Measurements from ENCODE around the gene ARRDC1. TPM values are rescaled to one million over a fixed set of nuclear protein-coding genes. Genes with fewer than 3 reads are reported as not detected.

Gene ARRDC1
- 63.1 and 259 TPM in 2 replicates for total RNA-seq (2011; cell fraction: chromatin; rRNA removed; ENCODE audit: low replicate concordance)
- 190 and 191 TPM in 2 replicates for total RNA-seq (2011; cell fraction: nucleolus; rRNA removed)
- total RNA-seq (2011; cell fraction: nucleoplasm; rRNA removed): 87.1 and 99.6 TPM in 2 replicates
- 33.7 and 37.2 TPM in 2 replicates for total RNA-seq (2014; rRNA removed)
- total RNA-seq (2014; rRNA removed; fragmentation: Illumina TruSeq; extraction: Trizol): 4.1 and 5.8 TPM in 2 replicates
- 10.4 and 14.9 TPM in 2 replicates for total RNA-seq (2015; rRNA removed; fragmentation: Illumina TruSeq; extraction: Trizol)
- total RNA-seq (2021): 32.2 and 32.5 TPM in 2 replicates
- polyA plus RNA-seq (2011; rRNA removed): 24.5 and 34.0 TPM in 2 replicates
- polyA plus RNA-seq (2011; cell fraction: cytosol; rRNA removed): 36.0 and 79.6 TPM in 2 replicates
- polyA plus RNA-seq (2011; cell fraction: nucleus; rRNA removed): 220 and 374 TPM in 2 replicates
- polyA plus RNA-seq (2012): 26.1 and 37.6 TPM in 2 replicates
- 18.6 and 24.3 TPM in 2 replicates for polyA plus RNA-seq (2014; fragmentation: Illumina TruSeq; extraction: Trizol)
- under 1 TPM; 0.21 to 0.63 TPM for polyA plus RNA-seq (2014; fragmentation: Nextera tagmentation; extraction: Ambion mirVana)
- polyA plus RNA-seq (2014; rRNA removed): 45.3 and 47.0 TPM in 2 replicates
- 9.5 and 12.2 TPM in 2 replicates for polyA minus RNA-seq (2011; rRNA and poly(A)+ RNA removed)
- 14.6 and 18.9 TPM in 2 replicates for polyA minus RNA-seq (2011; cell fraction: cytosol; rRNA and poly(A)+ RNA removed)
- 40.5 and 60.7 TPM in 2 replicates for polyA minus RNA-seq (2011; cell fraction: nucleus; rRNA and poly(A)+ RNA removed)
- Bru-seq, nascent RNA: percentile 58 among the genes with signal in this experiment
- BruChase-seq, experiment 1, labeled RNA remaining after a 2-hour chase: percentile 57 among the genes with signal in this experiment
- BruChase-seq, experiment 2, labeled RNA remaining after a 6-hour chase: percentile 56 among the genes with signal in this experiment
- long read RNA-seq, experiment 1, transcript ARRDC1-201 (8 exons, 1,586 nt): major isoform, 33 of 83 reads
- long read RNA-seq, experiment 1, partial matches to known transcripts: 36 of 83 reads
- long read RNA-seq, experiment 1, other reads (novel, unspliced or antisense): 14 of 83 reads
- long read RNA-seq, experiment 2, transcript ARRDC1-201 (8 exons, 1,586 nt): major isoform, 7 of 13 reads
- long read RNA-seq, experiment 2, partial matches to known transcripts: 4 of 13 reads
- long read RNA-seq, experiment 2, other reads (novel, unspliced or antisense): 2 of 13 reads
- long read RNA-seq, experiment 3, transcript ARRDC1-201 (8 exons, 1,586 nt): major isoform, 14 of 20 reads
- long read RNA-seq, experiment 3, partial matches to known transcripts: 4 of 20 reads
- long read RNA-seq, experiment 3, other reads (novel, unspliced or antisense): 2 of 20 reads

- ATAC-seq: peak; percentile 88
- Histone ChIP-seq H3K9me3 (replicated peaks; ENCODE audit: control insufficient read depth, insufficient read depth, low read depth, low read length) (no peaks in the 10 kb centered on the region), H3K4me2 (ENCODE audit: insufficient read depth, low read length) (peak within 1 kb of the TSS; percentile 71), H3K27me3 (ENCODE audit: control insufficient read depth in 2 of 2, insufficient read depth in 2 of 2, low read length in 2 of 2) (no peaks in the 10 kb centered on the region), H3K4me1 (replicated peaks in 1 of 2; ENCODE audit: control insufficient read depth in 2 of 2, insufficient read depth in 2 of 2, low read length in 2 of 2) (peaks cover 21 to 41% of the 10 kb centered on the region in 2 experiments; a peak in 4 of 5 replicates), H3K9me1 (ENCODE audit: control insufficient read depth, insufficient read depth, low read length) (no peaks in the 10 kb centered on the region), H3K27ac (ENCODE audit: extremely low read depth, low read depth, low read length) (peak within 1 kb of the TSS; percentile 88), H3K36me3 (ENCODE audit: control insufficient read depth, insufficient read depth, low read length) (no peaks in the 10 kb centered on the region), H4K20me1 (replicated peaks; ENCODE audit: control insufficient read depth, insufficient read depth, low read length) (peaks cover 7% of the 10 kb centered on the region; the same call in 1 of the 2 replicates), H3K79me2 (ENCODE audit: control insufficient read depth, insufficient read depth, low read length) (peaks cover 16% of the 10 kb centered on the region), H2AFZ (ENCODE audit: low read depth, low read length) (peak within 1 kb of the TSS; percentile 92), H3K9ac (ENCODE audit: insufficient read depth in 1 of 2, low read depth in 2 of 2, low read length in 2 of 2) (peak within 1 kb of the TSS; percentile 79 to 96; a peak in 3 of 4 replicates), H3K4me3 (peak within 1 kb of the TSS; percentile 74)
- DNase-seq (ENCODE audit: extremely low read depth in 1 of 4, low spot score in 3 of 4): peak; percentile 94 to 98 (median 95)
- no peak for FAIRE-seq
- BruUV-seq (replicated peaks): no TSS peak
- 2% methylated on average over 12 of the region's 111 CpGs for WGBS (ENCODE audit: insufficient coverage, low coverage, missing lambda C conversion rate)
- ChIA-PET CTCF (ENCODE audit: low intra/inter-chr PET ratio) (no interaction called here), POLR2A (interaction anchor here (0.6 kb wide), 1 partner anchor 13 kb away, joined by 7 read pairs; the partner anchor contains the start of gene EHMT1)
- intact Hi-C loops (cut with micrococcal nuclease) (no loop called here), in situ Hi-C loops (cut with MboI) (no loop called here)
- TF ChIP-seq BRCA1 (IDR thresholded peaks at IDR 0.05): no peak
- no peak for TF ChIP-seq BRCA1 (CRISPR knock-in tag; IDR thresholded peaks at IDR 0.05)
- no peak; the same call in 1 of the 2 replicates for TF ChIP-seq POLR2AphosphoS5 (IDR thresholded peaks at IDR 0.05; ENCODE audit: control insufficient read depth, insufficient read depth, low read depth, low read length)
- peak; percentile 53 to 86; a peak in 3 of 4 replicates for TF ChIP-seq NONO (IDR thresholded peaks at IDR 0.05; ENCODE audit: low read depth in 2 of 2, low read length in 1 of 2)
- TF ChIP-seq GMEB1 (CRISPR knock-in tag; IDR thresholded peaks at IDR 0.05): peak; percentile 84
- peak; percentile 61; the same call in 1 of the 2 replicates for TF ChIP-seq GABPB1 (CRISPR knock-in tag; IDR thresholded peaks at IDR 0.05)
- TF ChIP-seq ZNF311 (CRISPR knock-in tag; IDR thresholded peaks at IDR 0.05): no peak
- TF ChIP-seq HMG20A (CRISPR knock-in tag; conservative IDR thresholded peaks at IDR 0.05): no peak
- TF ChIP-seq ZNF586 (CRISPR knock-in tag; conservative IDR thresholded peaks at IDR 0.05): no peak
- TF ChIP-seq TAF1 (IDR thresholded peaks at IDR 0.05; ENCODE audit: control insufficient read depth, extremely low read depth, insufficient read depth, low read length, severe bottlenecking): peak; percentile 61
- 0 out of 2 replicates have a peak, but pooled peaks have one; percentile 58 for TF ChIP-seq ERF (CRISPR knock-in tag; IDR thresholded peaks at IDR 0.05)
- TF ChIP-seq RCOR1 (IDR thresholded peaks at IDR 0.05; ENCODE audit: borderline replicate concordance in 1 of 2, low read depth in 2 of 2, low read length in 2 of 2): 0 out of 4 replicates have a peak, but pooled peaks of 1 of the 2 experiments have one; percentile 34
- TF ChIP-seq ZNF354B (CRISPR knock-in tag; IDR thresholded peaks at IDR 0.05): no peak
- TF ChIP-seq PHF8 (IDR thresholded peaks at IDR 0.05; ENCODE audit: borderline replicate concordance, low read length): peak; percentile 90; the same call in 1 of the 2 replicates
These were observed at the start of gene ARRDC1 for GRCh38 chr9:137605121-137606004. TSS of gene ARRDC1 (plus strand) at chr9:137605686. CDS start at chr9:137605718, 32 bp downstream.

Measured in K562 (cell line).